ENCODE data around the gene GRIK4. TPM values are rescaled to one million over a fixed set of nuclear protein-coding genes. Genes with fewer than 3 reads are reported as not detected.

Gene GRIK4
- total and polyA plus RNA-seq, 2 of the 4 experiments (the other 2 are of a cell fraction): 0.18 to 0.38 TPM

DNA sequence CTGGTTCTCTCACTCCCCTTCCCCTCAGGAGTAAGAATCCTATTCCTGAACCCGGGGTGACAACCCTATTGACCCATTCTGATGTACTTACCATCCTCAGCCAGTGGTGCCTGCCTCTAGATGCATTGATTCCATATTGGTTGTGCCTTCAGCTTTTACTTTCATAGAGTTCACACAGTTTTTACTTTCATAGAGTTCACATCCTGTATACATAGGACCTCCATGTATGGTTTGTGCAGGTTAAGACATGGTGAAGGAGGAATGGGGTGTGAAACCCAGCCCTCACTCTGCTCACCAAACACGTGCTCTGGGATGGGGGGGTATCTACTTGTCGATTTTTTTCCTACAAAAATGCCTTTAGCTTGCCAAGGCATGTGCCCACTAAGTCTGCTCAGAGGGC, 406.7 kb downstream of the GRIK4 start:
- Histone ChIP-seq H4K91ac (ENCODE audit: insufficient read depth, low read depth, low read length) (no peak overlapping the region), H2BK5ac (ENCODE audit: low read depth, low read length, poor library complexity, severe bottlenecking) (no peak overlapping the region), H3K23ac (ENCODE audit: low read depth, low read length) (no peak overlapping the region), H3K27me3 (ENCODE audit: control insufficient read depth, insufficient read depth, low read length) (peaks cover 13% of the 10 kb centered on the region), H3K4me1 (ENCODE audit: control insufficient read depth, insufficient read depth, low read length) (no peaks in the 10 kb centered on the region), H3K9me3 (ENCODE audit: control insufficient read depth, insufficient read depth, low read length) (no peaks in the 10 kb centered on the region), H2BK20ac (ENCODE audit: low read depth, low read length) (no peak overlapping the region), H4K20me1 (ENCODE audit: insufficient read depth, low read length) (no peaks in the 10 kb centered on the region), H2AFZ (replicated peaks; ENCODE audit: low read length, poor library complexity) (no peak overlapping the region), H2BK120ac (ENCODE audit: low read depth, low read length) (no peak overlapping the region), H3K56ac (ENCODE audit: extremely low read depth, insufficient read depth, low read length) (no peak overlapping the region), H3K36me3 (ENCODE audit: control insufficient read depth, insufficient read depth, low read length) (no peaks in the 10 kb centered on the region), H4K8ac (ENCODE audit: low read depth in 2 of 2, low read length in 2 of 2) (no peak overlapping the region), H2AK9ac (replicated peaks; ENCODE audit: low read depth, low read length, poor library complexity) (no peak overlapping the region), H2BK15ac (ENCODE audit: low read depth, low read length) (no peak overlapping the region), H4K5ac (ENCODE audit: low read depth, low read length) (no peak overlapping the region), H3K14ac (replicated peaks; ENCODE audit: low read depth, low read length) (no peak overlapping the region), H3K9me1 (ENCODE audit: insufficient read depth, low read length) (no peaks in the 10 kb centered on the region), H3K79me1 (ENCODE audit: low read depth in 1 of 2, low read length in 2 of 2) (no peaks in the 10 kb centered on the region), H3K27ac (ENCODE audit: insufficient read depth, low read length) (no peak overlapping the region), H3K18ac (ENCODE audit: low read depth, low read length) (no peak overlapping the region), H3K4me3 (ENCODE audit: insufficient read depth, low read depth, low read length) (no peak overlapping the region), H3K9ac (ENCODE audit: low read depth, low read length) (no peak overlapping the region), H3K4ac (ENCODE audit: low read depth, low read length) (no peak overlapping the region), H2AK5ac (ENCODE audit: low read depth, low read length) (no peak overlapping the region), H3K4me2 (ENCODE audit: low read depth, low read length) (no peak overlapping the region)
- intact Hi-C loops (cut with micrococcal nuclease): no loop called here
- dilution Hi-C loops (cut with HindIII; ENCODE audit: low sequenced_read_pairs, unreplicated experiment): no loop called here
- ATAC-seq (ENCODE audit: low read depth): no peak
- POLR2A ChIA-PET (ENCODE audit: unreplicated experiment): no interaction called here
- no peak for TF ChIP-seq FOS (IDR thresholded peaks at IDR 0.05; ENCODE audit: low read depth, low read length)
- TF ChIP-seq, protein P1, sequence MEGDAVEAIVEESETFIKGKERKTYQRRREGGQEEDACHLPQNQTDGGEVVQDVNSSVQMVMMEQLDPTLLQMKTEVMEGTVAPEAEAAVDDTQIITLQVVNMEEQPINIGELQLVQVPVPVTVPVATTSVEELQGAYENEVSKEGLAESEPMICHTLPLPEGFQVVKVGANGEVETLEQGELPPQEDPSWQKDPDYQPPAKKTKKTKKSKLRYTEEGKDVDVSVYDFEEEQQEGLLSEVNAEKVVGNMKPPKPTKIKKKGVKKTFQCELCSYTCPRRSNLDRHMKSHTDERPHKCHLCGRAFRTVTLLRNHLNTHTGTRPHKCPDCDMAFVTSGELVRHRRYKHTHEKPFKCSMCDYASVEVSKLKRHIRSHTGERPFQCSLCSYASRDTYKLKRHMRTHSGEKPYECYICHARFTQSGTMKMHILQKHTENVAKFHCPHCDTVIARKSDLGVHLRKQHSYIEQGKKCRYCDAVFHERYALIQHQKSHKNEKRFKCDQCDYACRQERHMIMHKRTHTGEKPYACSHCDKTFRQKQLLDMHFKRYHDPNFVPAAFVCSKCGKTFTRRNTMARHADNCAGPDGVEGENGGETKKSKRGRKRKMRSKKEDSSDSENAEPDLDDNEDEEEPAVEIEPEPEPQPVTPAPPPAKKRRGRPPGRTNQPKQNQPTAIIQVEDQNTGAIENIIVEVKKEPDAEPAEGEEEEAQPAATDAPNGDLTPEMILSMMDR (conservative IDR thresholded peaks at IDR 0.05; ENCODE audit: low read depth, low read length): no peak
- TF ChIP-seq MXI1 (IDR thresholded peaks at IDR 0.05; ENCODE audit: borderline replicate concordance, low read depth, low read length): no peak
- no peak for TF ChIP-seq MAFK (IDR thresholded peaks at IDR 0.05; ENCODE audit: low read depth, low read length)
- no peak for TF ChIP-seq RCOR1 (IDR thresholded peaks at IDR 0.05; ENCODE audit: insufficient replicate concordance, low read length)
- TF ChIP-seq, protein P2, sequence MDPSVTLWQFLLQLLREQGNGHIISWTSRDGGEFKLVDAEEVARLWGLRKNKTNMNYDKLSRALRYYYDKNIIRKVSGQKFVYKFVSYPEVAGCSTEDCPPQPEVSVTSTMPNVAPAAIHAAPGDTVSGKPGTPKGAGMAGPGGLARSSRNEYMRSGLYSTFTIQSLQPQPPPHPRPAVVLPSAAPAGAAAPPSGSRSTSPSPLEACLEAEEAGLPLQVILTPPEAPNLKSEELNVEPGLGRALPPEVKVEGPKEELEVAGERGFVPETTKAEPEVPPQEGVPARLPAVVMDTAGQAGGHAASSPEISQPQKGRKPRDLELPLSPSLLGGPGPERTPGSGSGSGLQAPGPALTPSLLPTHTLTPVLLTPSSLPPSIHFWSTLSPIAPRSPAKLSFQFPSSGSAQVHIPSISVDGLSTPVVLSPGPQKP (IDR thresholded peaks at IDR 0.05; ENCODE audit: borderline replicate concordance, low read depth, low read length): no peak
- TF ChIP-seq BHLHE40 (IDR thresholded peaks at IDR 0.05; ENCODE audit: low read depth, low read length): no peak
- TF ChIP-seq RAD21 (IDR thresholded peaks at IDR 0.05; ENCODE audit: low read length): no peak
- no peak for TF ChIP-seq NFE2L2 (IDR thresholded peaks at IDR 0.05; ENCODE audit: low read depth, low read length)
- TF ChIP-seq MAZ (IDR thresholded peaks at IDR 0.05; ENCODE audit: borderline replicate concordance, low read depth, low read length): no peak
- TF ChIP-seq, protein P3, sequence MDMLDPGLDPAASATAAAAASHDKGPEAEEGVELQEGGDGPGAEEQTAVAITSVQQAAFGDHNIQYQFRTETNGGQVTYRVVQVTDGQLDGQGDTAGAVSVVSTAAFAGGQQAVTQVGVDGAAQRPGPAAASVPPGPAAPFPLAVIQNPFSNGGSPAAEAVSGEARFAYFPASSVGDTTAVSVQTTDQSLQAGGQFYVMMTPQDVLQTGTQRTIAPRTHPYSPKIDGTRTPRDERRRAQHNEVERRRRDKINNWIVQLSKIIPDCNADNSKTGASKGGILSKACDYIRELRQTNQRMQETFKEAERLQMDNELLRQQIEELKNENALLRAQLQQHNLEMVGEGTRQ (IDR thresholded peaks at IDR 0.05; ENCODE audit: low read depth, low read length): no peak
- no peak for TF ChIP-seq CHD1 (IDR thresholded peaks at IDR 0.05; ENCODE audit: low read depth, low read length)
- TF ChIP-seq CEBPB (IDR thresholded peaks at IDR 0.05; ENCODE audit: low read depth, low read length): no peak
- TF ChIP-seq SMC3 (IDR thresholded peaks at IDR 0.05; ENCODE audit: low read depth, low read length): no peak
- TF ChIP-seq RFX5 (IDR thresholded peaks at IDR 0.05; ENCODE audit: low read depth, low read length): no peak
- in situ Hi-C loops (cut with MboI; ENCODE audit: low sequenced_read_pairs): no loop called here
- DNase-seq: no peak
- no TSS peak for BruUV-seq (replicated peaks)
- CTCF ChIA-PET: interaction anchor here (0.9 kb wide), 1 partner anchor 11 kb away, joined by 3 read pairs; no protein-coding TSS in a partner anchor
- WGBS, 2 experiments (ENCODE audit: extremely low coverage in 2 of 2, insufficient read length in 1 of 2): no CpG with 5 or more reads among the region's 3 CpGs
